Ovary (tissue), 9 donors: ENCODE data around the gene EPB41L3. TPM values are rescaled to one million over a fixed set of nuclear protein-coding genes. Genes with fewer than 3 reads are reported as not detected.

Source experiments
- DNase-seq, 5 donors: peaks; one replicate each; pipeline ENCODE4 v3.0.0-alpha.2; 2019 to 2020
- H3K27ac ChIP-seq, 2 donors: fragments of 200-600 bp; one replicate each; pipeline versions ENCODE4 v1.5.1 to v1.8.0; 2019 to 2022
- H3K27me3 ChIP-seq: fragments of 200-600 bp; one replicate; pipeline ENCODE4 v1.8.0; 2022
- H3K36me3 ChIP-seq: fragments of 200-600 bp; sonication (generic); one replicate; pipeline ENCODE4 v1.5.1; 2019
- H3K4me1 ChIP-seq: one replicate; pipeline ENCODE4 v1.8.1; 2013; ENCODE audit warnings: mild to moderate bottlenecking, moderate library complexity; ENCODE audit not compliant: insufficient read depth
- H3K4me3 ChIP-seq: fragments of 200-600 bp; sonication (generic); one replicate; pipeline ENCODE4 v1.5.1; 2017
- H3K9me3 ChIP-seq, 2 donors: fragments of 200-600 bp in 1 of 2; sonication (generic) in 1 of 2; one replicate each; pipeline versions ENCODE4 v1.5.1 to v1.8.1; 2013 to 2019; ENCODE audit warnings: mild to moderate bottlenecking in 1 of 2, moderate library complexity in 1 of 2
- EP300 ChIP-seq: sonication (generic); formaldehyde crosslinking; IDR thresholded peaks from one replicate; pipeline ENCODE4 v1.6.1; 2017; ENCODE audit warnings: antibody characterized with exemption
- POLR2A ChIP-seq: fragments of 450-650 bp; IDR thresholded peaks from one replicate; pipeline ENCODE4 v1.6.1; 2017; ENCODE audit warnings: antibody characterized with exemption, mild to moderate bottlenecking, moderate library complexity
- WGBS, 3 donors: extraction: QIAGEN DNeasy Blood & Tissue Kit in 1 of 3; methylation state at CpG; one replicate each; pipeline versions ENCODE4 v1.1.5 to v1.1.7; 2013 to 2017; 5-methylcytosine and 5-hydroxymethylcytosine counted together
- intact Hi-C, 4 donors: fragments of 100-400 bp; cut with DNase I; formaldehyde crosslinking; loops; one replicate each; pipeline versions ENCODE4 v1.11.0 to v1.15.1; 2022 to 2023
- polyA plus RNA-seq, 2 donors: library from polyadenylated mRNA; stranded (reverse); fragments of 200-250 nt in 1 of 2; fragments of 350-450 nt in 1 of 2; fragmentation: Illumina TruSeq in 1 of 2; extraction: RNeasy Lipid Tissue Mini Kit (QIAGEN cat#74804) in 1 of 2; gene quantifications; one replicate each; pipeline ENCODE4 v1.2.3, GENCODE V29; 2013 to 2014
- total RNA-seq, 7 donors: library from RNA; depleted of rRNA in 2 of 7; stranded (reverse); fragments of >200 nt in 2 of 7; fragmentation: NEBNext Ultra II Directional in 3 of 7; extraction: Animal tissue kit (Norgen Biotek cat#: 25700) in 3 of 7; gene quantifications; one replicate each; pipeline versions ENCODE4 v1.1.0 to v1.2.4, GENCODE V29; 2016 to 2023
- TF ChIP-seq, protein P1 (sequence below), 3 donors: fragments of 450-650 bp in 2 of 3; fragments of 200-600 bp in 1 of 3; IDR thresholded peaks; one replicate each; pipeline versions ENCODE4 v1.5.1 to v1.8.0; 2016 to 2022; ENCODE audit warnings: antibody characterized with exemption in 3 of 3, mild to moderate bottlenecking in 1 of 3
- donor health status: DM: no; HTN: no; CAD: no; lungs with moderate emphysema.
- donor health status: DM: no; HTN: no; CAD: no.
- donor health status: Bipolar disorder and iron deficiency.
- donor health status: DM: yes; HTN: yes; CAD: no.
- donor health status: DM: no; HTN: no; CAD: no.
- donor health status: DM: yes; HTN: yes; CAD: no.

The EPB41L3 gene
- total and polyA plus RNA-seq, 9 donors = 6.6 to 58.1 (median 29.5) TPM

GRCh38 chr18:5395860-5396448, 147.8 kb downstream of the EPB41L3 start:
- TF ChIP-seq POLR2A (no peak), EP300 (no peak)
- TF ChIP-seq, protein P1, sequence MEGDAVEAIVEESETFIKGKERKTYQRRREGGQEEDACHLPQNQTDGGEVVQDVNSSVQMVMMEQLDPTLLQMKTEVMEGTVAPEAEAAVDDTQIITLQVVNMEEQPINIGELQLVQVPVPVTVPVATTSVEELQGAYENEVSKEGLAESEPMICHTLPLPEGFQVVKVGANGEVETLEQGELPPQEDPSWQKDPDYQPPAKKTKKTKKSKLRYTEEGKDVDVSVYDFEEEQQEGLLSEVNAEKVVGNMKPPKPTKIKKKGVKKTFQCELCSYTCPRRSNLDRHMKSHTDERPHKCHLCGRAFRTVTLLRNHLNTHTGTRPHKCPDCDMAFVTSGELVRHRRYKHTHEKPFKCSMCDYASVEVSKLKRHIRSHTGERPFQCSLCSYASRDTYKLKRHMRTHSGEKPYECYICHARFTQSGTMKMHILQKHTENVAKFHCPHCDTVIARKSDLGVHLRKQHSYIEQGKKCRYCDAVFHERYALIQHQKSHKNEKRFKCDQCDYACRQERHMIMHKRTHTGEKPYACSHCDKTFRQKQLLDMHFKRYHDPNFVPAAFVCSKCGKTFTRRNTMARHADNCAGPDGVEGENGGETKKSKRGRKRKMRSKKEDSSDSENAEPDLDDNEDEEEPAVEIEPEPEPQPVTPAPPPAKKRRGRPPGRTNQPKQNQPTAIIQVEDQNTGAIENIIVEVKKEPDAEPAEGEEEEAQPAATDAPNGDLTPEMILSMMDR (IDR thresholded peaks at IDR 0.05) = no peak
- WGBS, 3 donors = 66 to 77% (median 74%) methylated on average over 6 of the region's 6 CpGs
- no peaks in the 10 kb centered on the region for H3K36me3 ChIP-seq

DNA sequence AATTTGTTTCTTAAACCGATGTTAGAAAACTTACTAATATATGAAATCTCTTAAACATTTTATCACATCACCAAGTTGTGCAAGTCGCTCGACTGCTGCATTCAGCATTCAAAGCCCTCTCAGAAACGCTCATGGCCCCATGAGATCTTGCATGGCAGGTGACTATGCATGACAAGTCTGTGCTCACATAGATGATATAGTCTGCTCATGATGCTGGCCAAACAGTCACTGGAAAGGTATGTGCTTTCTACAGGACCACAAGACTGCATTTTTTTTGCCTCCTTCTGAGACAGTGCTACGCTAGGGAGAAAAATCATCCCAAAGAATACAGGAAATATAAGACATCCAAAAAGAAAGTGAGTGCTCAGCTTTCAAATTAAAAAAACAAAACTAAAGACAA, 150.0 kb downstream of the EPB41L3 start:
- Histone ChIP-seq H3K36me3 (no peaks in the 10 kb centered on the region), H3K27me3 (no peaks in the 10 kb centered on the region), H3K9me3 (no peaks in the 10 kb centered on the region), H3K4me1 (no peaks in the 10 kb centered on the region), H3K4me3 (no peak overlapping the region), H3K27ac (no peak overlapping the region)
- WGBS, 3 donors = 84 to 91% (median 87%) methylated on average over 5 of the region's 5 CpGs
- intact Hi-C loops = no loop called here
- TF ChIP-seq POLR2A (no peak), EP300 (no peak)
- TF ChIP-seq, protein P1 (IDR thresholded peaks at IDR 0.05) = no peak
- no peak for DNase-seq

More at GRCh38 chr18:5395860-5396448, 147.8 kb downstream of the EPB41L3 start:
- H3K27me3 ChIP-seq = no peaks in the 10 kb centered on the region
- H3K9me3 ChIP-seq = no peaks in the 10 kb centered on the region
- H3K27ac ChIP-seq = no peak overlapping the region
- intact Hi-C loops = no loop called here
- no peak for DNase-seq
- H3K4me3 ChIP-seq = no peak overlapping the region
- no peaks in the 10 kb centered on the region for H3K4me1 ChIP-seq

- H3K36me3 ChIP-seq = no peaks in the 10 kb centered on the region
- H3K27me3 ChIP-seq = no peaks in the 10 kb centered on the region
- intact Hi-C loops = no loop called here
- no peaks in the 10 kb centered on the region for H3K9me3 ChIP-seq
- H3K4me1 ChIP-seq = no peaks in the 10 kb centered on the region
- TF ChIP-seq, protein P1 (IDR thresholded peaks at IDR 0.05) = no peak
- TF ChIP-seq EP300 (no peak), POLR2A (no peak)
- DNase-seq = no peak
- H3K4me3 ChIP-seq = no peak overlapping the region
- WGBS, 3 donors = 90 to 93% (median 92%) methylated on average over 8 of the region's 8 CpGs
- H3K27ac ChIP-seq = no peak overlapping the region
These were observed 152.4 kb downstream of the EPB41L3 start for GRCh38 chr18:5391409-5391808.

- H3K9me3 ChIP-seq = no peaks in the 10 kb centered on the region
- intact Hi-C loops = no loop called here
- no peaks in the 10 kb centered on the region for H3K27me3 ChIP-seq
- H3K4me1 ChIP-seq = no peaks in the 10 kb centered on the region
- H3K27ac ChIP-seq = no peak overlapping the region
- TF ChIP-seq POLR2A = no peak
- TF ChIP-seq, protein P1 (IDR thresholded peaks at IDR 0.05) = no peak
- TF ChIP-seq EP300 = no peak
- WGBS, 3 donors = 75 to 90% (median 81%) methylated on average over 2 of the region's 2 CpGs
- no peak for DNase-seq
- H3K4me3 ChIP-seq = no peak overlapping the region
- no peaks in the 10 kb centered on the region for H3K36me3 ChIP-seq
These were observed 154.4 kb downstream of the EPB41L3 start for GRCh38 chr18:5389356-5389755.
